ENCODE data around the gene DOCK2.

- TF ChIP-seq POLR2AphosphoS5 (IDR thresholded peaks at IDR 0.05; ENCODE audit: borderline replicate concordance, low read depth, low read length) (no peak), EZH2 (IDR thresholded peaks at IDR 0.05) (no peak)
Measured at GRCh38 chr5:169991115-169991869, 354.2 kb downstream of the DOCK2 start.
